ENCODE measurements around the gene MAPK7.

Gene MAPK7

DNA sequence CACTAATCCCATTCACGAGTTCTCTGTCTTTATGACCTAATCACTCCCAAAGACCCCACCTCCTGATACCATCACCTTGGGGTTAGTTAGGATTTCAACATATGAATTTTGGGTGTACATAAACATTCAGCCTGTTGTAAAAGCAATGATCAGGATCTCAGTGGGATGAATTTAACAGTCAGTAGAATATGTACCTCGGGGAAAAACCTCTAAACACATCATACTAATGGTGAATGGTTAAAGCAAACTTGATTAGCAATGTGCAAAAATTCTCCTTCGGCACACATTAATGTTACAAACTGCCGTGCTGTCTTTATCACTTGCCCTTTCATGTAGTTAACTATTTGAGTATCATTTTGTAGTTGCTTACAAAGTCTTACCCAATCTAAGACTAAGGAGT lies 42.9 kb downstream of the MAPK7 start:
- no peak for DNase-seq (ENCODE audit: low read depth)

DNA sequence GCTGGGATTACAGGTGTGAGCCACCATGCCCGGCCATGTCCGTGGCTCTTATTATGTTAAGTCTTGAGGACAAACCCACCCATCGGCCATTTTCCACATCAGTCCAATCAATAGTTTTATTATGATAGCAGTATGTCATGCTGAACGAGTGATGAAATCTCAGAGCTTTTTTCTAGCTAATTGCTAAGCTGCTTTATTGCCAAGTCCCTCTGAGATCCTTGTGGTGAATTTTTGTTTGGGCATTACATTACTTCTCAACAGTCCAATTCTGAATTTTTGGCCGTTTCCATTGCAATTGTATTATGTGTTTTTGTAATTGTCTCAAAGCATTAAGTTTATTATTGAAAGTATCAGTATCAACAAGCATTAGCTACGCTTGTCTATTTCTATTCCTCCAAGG lies 43.6 kb downstream of the MAPK7 start:
- DNase-seq (ENCODE audit: low read depth): no peak

DNA sequence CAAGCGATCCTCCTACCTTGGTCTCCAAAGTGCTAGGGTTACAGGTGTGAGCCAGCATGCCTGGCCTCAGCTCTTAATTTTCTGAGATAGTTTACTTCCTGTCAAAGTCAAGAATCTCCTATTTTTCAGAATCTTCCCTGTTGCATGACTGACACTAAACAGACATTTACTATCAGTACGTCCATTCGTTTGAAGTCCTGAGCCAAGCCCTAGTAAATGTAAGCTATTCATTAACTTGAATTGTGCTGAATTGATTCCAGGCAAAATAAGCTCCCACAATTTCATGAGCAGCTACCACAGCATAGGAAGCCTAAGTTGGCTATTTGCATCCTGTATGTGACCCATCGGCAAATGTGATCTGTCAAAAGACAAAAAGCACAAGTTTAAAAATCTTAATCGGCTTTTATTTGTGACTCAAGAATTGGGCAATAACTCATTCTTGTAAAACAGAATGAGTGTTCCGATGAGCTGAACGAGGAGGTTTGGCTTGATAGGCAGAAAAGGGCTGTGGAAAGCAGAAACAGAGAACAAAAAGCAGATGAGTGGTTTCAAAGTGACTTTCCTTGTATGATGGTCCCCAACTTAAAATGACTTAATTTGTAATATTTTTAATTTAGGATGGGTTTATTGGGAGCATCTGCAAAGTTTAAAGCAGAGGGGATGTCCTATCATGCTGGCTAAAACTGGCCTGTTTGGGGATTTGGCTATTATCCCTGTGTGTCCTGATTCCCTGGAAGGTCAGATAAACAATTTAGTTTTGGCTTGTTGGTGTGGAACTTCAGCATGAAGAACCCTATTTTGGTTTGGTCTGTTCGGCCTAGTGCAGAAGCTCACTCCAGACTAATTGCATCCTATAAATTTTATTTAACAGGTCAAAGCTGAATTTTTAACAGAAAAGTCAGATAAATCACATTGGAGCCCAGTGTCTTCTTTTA lies 46.9 kb downstream of the MAPK7 start:
- DNase-seq (ENCODE audit: low read depth): peak; percentile 46

DNA sequence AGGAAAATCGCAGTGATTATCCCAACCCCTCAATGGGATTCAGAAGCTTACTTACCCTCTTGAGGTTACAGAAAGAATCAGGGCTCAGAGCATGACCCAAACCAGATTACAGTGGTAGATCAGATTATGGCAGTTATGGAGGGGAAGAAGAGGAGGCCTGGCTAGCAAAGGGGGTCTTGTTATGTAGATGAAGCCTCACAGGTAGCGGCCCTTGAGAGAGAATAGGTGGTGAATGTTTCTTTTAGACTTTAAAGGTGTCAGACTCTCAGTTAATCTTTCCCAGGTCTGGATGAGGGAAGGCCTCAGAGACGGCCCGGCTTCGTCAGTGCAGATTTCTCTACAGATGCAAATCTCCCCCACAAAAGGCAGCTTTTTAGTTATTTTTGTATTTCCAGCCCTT lies 48.3 kb downstream of the MAPK7 start:
- no peak for DNase-seq (ENCODE audit: low read depth)

DNA sequence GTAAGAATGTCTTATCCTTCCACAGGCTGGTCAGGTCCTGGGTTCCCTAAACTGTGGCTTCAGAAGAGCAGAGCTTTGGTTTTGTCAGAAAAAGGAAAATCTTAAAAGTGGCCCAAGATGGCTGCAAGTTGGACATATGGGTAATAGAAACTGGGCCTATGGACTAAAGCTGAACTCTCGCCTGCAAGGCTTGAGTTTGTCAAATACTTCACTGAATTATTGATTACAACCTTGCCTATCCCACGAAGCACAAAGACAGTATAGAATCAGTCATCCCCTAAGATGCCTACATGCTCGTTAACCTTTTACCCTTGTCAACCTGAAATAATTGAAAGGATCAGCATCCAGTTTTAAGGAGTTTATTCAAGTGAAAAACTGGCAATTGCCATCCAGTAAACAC lies 53.4 kb downstream of the MAPK7 start:
- no peak for DNase-seq (ENCODE audit: low read depth)
